Activated CD4-positive, alpha-beta T cell treated with anti-CD3 and anti-CD28 coated beads, Interleukin-2, Interleukin-4, amounts not matched to agents 100 ng/mL and 50 ng/mL, durations not matched to agents 16 hours and 8 hours (primary cell): ENCODE data around the gene APOBEC3C.
"Not testable (repeated sequence)": the region's sequence is repeated elsewhere in the genome, so short reads cannot be mapped to it uniquely, and the experiment has no call there.

Source experiments
- DNase-seq: peaks from one replicate; pipeline ENCODE4 v3.0.0-alpha.2; 2020; ENCODE audit warnings: low spot score

The APOBEC3C gene

DNA sequence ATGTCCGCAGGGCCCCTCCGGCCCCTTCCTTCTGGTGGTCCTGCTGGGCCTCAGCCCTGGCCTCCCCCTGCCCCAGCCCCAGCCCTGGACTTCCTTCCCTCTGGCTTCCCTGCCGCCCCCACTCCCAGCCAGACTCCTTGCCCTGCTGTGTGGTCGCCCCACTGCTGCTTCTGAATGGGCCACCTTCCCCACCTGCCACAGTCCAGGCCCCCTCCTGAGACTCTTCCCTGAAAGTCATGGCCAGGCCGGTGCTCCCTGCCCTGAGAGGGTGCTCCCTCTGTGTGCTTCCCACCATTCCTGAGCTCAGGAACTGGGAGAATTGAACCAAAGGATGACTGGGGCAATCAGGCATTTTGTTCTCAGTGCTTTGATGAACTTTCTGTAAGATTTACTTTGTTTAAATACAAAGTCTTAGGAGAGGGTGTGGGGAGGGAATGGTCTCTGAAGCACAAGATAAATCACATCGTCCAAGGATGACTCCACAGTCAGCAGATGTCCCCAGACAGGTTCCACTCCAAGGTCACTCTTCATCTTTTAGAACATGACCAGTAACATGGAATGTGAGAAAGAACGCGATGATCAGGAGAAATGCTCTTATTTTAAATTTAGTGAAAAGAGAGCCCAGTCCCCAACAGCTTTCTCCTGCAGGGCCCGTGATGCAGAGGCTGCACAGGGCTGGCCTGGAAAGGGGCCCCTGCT lies 7.6 kb downstream of the APOBEC3C start:
- DNase-seq = no peak

DNA sequence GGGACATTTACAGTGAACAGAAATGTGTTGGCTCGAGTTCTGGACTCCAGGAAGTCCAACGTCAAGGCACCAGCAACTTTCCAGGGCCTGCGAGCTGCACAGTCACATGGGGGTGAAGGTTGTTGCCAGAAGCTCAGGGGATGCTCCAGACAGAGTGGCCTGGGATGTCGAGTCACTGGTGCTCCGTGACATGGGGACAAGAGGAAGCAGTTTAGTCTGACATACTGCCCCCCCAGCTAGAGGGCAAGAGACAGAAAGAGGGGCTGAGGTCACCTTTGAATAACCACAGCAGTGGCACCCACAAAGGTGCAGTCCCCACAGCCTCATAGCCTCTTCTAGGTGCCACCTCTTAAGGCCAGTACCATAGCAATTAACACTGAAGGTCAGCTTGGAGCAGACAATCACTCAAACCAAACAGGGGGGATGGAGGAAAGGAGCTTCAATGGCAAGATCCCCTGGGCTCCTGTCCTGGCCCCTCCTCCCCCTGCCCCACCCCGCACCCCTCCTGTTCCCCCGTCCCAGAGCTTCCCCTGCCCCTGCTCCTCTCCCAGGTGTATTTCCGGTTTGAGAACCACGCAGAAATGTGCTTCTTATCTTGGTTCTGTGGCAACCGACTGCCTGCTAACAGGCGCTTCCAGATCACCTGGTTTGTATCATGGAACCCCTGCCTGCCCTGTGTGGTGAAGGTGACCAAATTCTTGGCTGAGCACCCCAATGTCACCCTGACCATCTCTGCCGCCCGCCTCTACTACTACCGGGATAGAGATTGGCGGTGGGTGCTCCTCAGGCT lies 10.7 kb downstream of the APOBEC3C start:
- DNase-seq = no peak

DNA sequence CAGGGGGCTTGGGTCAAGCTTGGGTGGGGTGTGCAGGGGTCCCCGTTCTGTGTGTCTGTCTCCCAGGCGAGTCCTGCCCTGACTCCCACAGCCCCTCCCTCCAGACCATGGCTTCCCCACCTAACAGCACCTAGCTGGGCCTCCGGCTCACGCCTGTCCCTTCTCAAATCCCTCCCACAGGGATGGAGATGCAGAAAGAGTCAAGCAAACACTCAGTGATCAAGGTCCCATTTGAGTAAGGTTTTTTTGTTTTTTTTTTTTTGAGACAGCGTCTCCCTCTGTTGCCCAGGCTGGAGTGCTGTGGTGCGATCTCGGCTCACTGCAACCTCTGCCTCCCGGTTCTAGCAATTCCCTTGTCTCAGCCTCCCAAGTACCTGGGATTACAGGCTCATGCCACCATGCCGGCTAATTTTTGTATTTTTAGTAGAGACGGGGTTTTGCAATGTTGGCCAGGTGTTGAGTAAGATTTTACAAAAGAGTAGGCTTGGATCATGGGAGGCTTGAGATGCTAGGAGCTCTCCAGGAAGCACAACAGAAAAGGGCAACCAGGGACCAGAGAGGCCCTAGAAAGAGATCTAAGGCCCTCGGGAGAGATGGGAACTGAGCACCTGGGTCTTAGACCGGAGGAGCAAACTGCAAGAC lies 12.6 kb downstream of the APOBEC3C start:
- DNase-seq = no peak

DNA sequence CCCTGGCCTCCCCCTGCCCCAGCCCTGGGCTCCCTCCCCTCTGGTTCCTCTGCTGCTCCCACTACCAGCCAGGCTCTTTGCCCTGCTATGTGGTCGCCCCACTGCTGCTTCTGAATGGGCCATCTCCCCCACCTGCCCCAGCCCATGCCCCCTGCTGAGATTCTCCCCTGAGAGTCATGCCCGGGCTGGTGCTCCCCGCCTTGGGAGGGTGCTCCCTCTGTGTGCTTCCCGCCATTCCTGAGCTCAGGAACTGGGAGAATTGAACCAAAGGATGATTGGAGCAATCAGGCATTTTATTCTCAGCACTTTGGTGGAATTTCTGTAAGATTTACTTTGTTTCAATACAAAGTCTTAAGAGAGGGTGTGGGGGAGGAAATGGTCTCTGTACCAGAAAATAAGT lies 13.7 kb downstream of the APOBEC3C start:
- DNase-seq = no peak

DNA sequence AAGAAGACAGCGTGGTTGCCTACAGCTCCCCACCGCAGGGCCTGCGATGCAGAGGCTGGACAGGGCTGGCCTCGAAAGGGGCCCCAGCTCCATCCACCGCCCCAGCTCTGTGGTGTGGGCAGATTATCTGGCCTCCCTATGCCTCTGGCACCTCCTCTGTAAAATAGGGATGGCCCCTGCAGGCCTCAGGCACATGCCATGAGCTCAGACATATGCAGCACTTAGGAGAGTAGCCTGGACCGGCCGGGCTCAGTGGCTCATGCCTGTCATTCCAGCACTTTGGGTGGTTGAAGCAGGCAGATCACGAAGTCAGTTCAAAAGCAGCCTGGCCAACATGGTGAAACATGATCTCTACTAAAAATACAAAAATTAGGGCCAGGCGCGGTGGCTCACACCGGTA lies 14.2 kb downstream of the APOBEC3C start:
- DNase-seq = no peak

DNA sequence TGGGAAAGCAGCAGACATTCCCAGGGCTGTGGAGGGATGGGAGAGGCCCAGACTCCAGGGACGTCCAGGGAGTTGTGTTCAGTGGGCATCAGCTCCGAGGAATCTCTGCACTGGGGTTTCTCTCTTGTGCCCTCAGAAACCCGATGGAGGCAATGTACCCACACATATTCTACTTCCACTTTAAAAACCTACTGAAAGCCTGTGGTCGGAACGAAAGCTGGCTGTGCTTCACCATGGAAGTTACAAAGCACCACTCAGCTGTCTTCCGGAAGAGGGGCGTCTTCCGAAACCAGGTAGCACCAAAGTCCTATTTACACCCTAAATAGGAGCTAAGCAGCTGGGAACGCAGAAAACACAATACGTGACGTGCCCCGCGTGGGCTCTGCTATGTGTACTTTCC lies 15.2 kb downstream of the APOBEC3C start:
- no peak for DNase-seq

DNA sequence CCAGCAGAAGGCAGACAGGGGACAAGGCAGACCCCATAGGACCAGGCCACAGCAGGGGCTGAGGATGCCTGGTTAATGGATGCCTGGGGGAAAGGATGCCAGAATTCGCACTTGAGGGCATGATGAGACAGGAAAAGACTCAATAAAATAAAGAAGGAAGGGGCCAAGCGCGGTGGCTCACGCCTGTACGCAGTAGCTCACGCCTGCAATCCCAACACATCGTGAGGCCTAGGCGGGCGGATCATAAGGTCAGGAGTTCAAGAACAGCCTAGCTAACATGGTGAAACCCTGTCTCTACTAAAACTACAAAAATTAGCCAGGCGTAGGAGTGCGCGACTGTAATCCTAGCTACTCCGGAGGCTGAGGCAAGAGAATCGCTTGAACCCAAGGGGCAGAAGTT lies 16.6 kb downstream of the APOBEC3C start:
- no peak for DNase-seq

DNA sequence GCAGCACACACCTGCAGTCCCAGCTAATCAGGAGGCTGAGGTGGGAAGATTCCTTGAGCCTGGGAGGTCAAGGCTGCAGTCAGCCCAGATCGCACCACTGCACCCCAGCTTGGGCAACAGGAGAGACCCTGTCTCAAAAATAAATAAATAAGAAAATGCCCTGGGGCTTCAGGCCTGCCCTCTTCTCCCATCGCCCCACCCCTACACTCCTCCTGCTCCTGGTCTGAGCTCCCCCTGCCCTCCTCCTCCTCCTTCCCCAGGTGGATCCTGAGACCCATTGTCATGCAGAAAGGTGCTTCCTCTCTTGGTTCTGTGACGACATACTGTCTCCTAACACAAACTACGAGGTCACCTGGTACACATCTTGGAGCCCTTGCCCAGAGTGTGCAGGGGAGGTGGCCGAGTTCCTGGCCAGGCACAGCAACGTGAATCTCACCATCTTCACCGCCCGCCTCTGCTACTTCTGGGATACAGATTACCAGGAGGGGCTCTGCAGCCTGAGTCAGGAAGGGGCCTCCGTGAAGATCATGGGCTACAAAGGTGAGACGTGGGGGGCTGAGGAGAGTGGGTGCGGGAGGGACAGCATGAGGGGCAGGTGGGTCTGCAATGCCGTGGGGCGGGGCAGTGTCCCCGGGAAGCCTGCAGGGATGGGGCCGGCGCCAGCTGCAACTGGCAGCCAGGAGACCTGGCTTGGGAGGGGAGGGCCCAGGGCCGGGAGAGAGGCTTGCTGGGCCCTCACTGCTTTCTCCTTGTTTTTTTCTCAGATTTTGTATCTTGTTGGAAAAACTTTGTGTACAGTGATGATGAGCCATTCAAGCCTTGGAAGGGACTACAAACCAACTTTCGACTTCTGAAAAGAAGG lies 17.6 kb downstream of the APOBEC3C start:
- DNase-seq = not testable (repeated sequence)

DNA sequence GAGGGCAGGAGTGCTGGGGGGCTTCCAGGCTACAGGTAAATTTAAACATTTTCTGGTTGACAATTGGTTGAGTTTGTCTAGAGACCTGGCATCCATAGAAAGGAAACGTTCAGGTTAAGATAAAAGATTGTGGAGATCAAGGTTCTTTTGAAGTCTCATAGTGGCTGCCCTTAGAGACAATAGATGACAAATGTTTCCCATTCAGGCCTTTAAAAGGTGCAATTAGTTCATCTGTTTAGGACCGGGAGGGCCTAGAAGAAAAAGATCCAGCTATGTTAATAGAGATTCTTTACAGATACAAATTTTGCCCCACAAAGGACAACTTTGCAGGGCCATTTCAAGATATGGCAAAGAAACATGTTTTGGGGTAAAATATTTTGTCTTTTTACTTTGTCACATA lies 23.0 kb downstream of the APOBEC3C start:
- DNase-seq = not testable (repeated sequence)

DNA sequence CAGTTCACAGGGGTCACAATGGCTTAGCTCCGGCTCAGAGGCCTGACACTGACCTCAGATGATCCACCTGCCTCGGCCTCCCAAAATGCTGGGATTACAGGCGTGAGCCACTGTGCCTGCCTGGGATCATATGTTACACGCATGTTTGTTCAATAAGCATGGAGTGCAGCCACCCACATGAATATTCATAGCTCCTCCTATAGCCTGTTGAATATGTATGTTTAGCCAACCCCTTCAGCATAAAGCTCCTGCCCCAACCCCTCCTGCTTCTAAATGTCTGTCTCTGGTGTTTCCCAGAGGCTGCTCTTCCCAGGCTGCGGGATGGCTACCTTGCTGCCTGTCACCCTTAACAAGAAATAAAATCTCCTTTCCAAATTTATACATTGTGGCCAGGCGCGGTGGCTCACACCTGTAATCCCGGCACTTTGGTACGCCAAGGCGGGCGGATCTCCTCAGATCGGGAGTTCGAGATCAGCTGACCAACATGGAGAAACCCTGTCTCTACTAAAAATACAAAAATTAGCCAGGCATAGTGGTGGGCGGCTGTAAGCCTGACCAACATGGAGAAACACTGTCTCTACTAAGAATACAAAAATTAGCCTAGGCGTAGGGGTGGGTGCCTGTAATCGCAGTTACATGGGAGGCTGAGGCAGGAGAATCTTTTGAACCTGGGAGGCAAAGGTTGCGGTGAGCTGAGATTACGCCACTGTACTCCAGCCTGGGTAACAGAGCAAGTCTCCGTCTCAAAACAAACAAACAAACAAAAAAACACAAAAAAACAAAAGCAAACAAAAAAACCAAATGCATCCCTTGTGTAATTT lies 25.5 kb downstream of the APOBEC3C start:
- no peak for DNase-seq

DNA sequence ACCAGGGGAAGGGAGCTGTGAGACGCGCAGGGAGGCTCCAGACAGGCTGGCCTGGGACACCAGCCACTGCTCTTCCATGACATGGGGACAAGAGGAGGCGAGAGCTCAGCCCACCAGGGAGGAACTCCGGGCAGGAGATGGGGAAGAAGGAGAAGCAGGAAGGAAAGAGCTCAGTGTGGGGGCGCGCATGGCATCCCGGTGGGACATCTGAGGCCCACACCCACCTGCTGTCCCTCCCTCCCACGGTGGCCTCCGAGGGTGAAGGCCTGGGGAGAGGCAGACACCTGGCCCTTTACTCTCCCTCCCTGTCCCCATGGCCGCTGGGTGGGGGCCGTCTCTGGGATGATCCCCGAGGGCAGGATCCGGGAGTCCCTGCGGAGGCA lies 26.1 kb downstream of the APOBEC3C start:
- DNase-seq = not testable (repeated sequence)

DNA sequence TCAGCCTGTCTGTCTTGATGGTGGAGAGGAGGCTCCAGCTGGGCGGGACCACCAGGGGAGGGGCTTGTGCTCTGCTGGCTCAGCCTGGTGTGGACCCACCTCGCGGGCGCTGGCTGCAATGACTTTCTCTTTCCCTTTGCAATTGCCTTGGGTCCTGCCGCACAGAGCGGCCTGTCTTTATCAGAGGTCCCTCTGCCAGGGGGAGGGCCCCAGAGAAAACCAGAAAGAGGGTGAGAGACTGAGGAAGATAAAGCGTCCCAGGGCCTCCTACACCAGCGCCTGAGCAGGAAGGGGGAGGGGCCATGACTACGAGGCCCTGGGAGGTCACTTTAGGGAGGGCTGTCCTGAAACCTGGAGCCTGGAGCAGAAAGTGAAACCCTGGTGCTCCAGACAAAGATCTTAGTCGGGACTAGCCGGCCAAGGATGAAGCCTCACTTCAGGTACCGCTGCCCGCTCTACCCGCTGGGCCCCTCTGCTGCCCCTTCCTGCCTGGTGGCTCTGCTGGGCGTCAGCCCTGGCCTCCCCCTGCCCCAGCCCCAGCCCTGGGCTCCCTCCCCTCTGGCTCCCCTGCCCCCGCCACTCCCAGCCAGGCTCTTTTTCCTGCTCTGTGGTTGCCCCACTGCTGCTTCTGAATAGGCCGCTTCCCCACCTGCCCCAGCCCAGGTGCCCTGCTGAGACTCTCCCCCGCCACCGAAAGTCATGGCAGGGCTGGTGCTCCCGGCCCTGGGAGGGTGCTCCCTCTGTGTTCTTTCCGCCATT lies 26.7 kb downstream of the APOBEC3C start, which contains the start of gene APOBEC3F:
Gene APOBEC3F (plus strand): TSS at position 327 of the 759 bp plus-strand sequence. CDS start 97 bp downstream, at position 424.
- DNase-seq = peak; percentile 69

DNA sequence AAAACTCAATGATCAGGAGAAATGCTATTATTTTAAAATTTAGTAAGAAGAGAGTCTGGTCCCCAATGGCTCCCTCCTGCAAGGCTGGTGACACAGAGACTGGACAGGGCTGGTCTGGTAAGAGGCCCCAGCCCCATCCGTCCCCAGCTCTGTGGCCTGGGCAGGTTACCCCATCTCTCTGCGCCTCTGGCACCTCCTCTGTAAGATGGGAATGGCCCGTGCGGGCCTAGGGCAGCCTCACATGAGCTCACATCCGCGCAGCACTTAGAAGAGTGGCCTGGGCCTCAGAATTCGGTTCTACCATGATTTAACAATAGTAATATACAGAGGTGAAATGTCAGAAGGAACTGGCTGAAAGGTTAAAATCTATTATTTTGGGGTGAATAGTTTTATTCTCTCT lies 27.9 kb downstream of the APOBEC3C start:
- no peak for DNase-seq

DNA sequence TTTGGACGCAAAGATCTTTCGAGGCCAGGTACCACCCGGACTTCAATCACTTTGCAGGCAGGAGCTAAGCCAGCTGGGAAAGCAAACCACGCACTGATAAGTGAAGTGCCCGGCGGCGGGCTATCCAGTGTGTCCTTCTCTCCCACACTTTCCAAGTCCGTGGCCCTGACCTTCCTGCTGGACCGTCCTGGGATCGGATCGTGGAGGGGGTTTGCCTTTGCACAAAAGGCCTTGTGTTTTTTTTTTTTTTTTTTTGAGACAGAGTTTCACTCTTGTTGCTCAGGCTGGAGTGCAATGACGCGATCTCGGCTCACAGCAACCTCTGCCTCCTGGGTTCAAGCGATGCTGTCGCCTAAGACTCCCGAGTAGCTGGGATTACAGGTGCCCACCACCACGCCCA lies 29.0 kb downstream of the APOBEC3C start:
- DNase-seq = not testable (repeated sequence)

DNA sequence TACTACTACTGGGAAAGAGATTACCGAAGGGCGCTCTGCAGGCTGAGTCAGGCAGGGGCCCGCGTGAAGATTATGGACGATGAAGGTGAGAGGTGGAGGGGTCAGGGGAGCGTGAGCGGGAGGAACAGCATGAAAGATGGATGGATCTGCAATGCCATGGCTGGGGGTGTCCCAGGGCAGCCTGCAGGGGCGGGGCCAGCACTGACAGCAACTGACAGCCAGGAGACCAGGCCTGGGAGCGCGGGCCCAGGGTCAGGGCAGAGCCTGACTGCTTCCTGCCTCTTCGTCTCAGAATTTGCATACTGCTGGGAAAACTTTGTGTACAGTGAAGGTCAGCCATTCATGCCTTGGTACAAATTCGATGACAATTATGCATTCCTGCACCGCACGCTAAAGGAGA lies 31.1 kb downstream of the APOBEC3C start:
- not testable (repeated sequence) for DNase-seq

DNA sequence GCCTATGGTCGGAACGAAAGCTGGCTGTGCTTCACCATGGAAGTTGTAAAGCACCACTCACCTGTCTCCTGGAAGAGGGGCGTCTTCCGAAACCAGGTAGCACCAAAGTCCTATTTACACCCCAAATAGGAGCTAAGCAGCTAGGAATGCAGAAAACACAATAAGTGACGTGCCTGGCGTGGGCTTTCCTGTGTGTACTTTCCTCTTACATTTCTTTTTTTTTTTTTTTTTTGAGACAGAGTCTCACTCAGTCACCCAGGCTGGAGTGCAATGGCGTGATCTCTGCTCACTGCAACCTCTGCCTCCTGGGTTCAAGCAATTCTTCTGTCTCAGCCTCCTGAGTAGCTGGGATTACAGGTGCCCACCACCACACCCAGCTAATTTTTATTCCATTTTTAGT lies 35.4 kb downstream of the APOBEC3C start:
- DNase-seq = not testable (repeated sequence)

DNA sequence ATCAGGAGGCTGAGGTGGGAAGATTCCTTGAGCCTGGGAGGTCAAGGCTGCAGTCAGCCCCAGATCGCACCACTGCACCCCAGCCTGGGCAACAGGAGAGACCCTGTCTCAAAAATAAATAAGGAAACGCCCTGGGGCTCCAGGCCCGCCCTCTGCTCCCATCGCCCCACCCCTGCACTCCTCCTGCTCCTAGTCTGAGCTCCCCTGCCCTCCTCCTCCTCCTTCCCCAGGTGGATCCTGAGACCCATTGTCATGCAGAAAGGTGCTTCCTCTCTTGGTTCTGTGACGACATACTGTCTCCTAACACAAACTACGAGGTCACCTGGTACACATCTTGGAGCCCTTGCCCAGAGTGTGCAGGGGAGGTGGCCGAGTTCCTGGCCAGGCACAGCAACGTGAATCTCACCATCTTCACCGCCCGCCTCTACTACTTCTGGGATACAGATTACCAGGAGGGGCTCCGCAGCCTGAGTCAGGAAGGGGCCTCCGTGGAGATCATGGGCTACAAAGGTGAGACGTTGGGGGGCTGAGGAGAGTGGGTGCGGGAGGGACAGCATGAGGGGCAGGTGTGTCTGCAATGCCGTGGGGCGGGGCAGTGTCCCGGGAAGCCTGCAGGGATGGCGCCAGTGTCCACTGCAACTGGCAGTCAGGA lies 37.9 kb downstream of the APOBEC3C start:
- not testable (repeated sequence) for DNase-seq

DNA sequence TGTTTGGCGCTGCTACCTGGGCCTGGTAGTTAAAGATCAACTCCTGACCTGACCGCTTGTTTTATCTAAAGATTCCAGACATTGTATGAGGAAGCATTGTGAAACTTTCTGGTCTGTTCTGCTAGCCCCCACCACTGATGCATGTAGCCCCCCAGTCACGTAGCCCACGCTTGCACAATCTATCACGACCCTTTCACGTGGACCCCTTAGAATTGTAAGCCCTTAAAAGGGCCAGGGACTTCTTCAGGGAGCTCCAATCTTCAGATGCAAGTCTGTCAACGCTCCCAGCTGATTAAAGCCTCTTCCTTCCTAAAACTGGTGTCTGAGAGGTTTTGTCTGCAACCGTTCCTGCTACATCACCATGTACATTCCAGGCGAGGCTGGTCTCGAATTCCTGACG lies 41.6 kb downstream of the APOBEC3C start:
- DNase-seq = no peak

DNA sequence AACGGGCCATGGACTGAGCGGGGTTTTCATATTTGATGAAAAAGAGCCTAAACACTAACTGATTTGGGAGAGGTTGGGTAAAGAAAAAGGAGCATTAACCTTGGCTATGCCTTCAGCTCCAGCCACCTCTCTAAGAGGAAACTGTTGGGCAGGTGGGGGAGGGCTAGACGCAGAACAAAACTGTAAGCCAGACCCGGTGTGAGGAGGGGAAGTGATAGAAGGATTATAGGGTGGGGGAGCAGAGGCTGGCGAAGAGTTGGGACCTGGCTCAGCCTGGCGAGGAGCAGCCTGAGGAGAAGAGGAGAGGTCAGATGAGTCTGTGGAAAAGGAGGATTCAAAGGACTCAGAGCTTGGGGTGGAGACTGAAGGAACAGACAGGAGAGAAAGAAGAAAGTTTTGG lies 47.2 kb downstream of the APOBEC3C start:
- not testable (repeated sequence) for DNase-seq

DNA sequence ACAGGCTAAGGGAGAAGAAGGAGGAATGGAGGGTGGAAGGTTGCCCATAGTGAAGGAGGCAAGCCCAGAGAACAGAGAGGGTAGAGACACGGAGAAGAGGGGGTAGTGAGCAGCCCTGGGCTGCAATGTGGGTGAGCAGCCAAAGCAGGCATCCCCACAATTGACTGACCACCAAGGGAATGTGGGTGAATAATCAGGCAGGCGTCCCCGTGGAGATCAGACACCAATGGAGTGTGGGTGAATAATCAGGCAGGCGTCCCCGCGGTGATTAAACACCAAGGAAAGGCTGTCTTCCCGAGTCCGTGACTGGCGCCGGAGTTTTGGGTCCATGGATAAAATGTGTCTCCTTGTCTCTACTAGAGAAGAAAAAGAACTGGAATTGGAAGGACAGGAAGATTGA lies 47.9 kb downstream of the APOBEC3C start:
- DNase-seq = not testable (repeated sequence)
